Right cardiac atrium (tissue), 5 donors: ENCODE data around the gene TAGLN2. TPM values are rescaled to one million over a fixed set of nuclear protein-coding genes. Genes with fewer than 3 reads are reported as not detected.

Experiments used
- ATAC-seq, 2 donors: fragments of 200-7000 bp; cut with Tn5 transposase; one replicate each; pipeline versions ENCODE4 v1.8.0 to v1.9.1; 2020; ENCODE audit warnings: moderate library complexity in 2 of 2, mild to moderate bottlenecking in 1 of 2
- DNase-seq, 3 donors: peaks; one replicate each; pipeline ENCODE4 v3.0.0-alpha.2; 2020
- H3K27ac ChIP-seq: one replicate; pipeline ENCODE4 v1.5.1; 2013; ENCODE audit warnings: mild to moderate bottlenecking, low read length, control low read depth, moderate library complexity
- H3K27me3 ChIP-seq: one replicate; pipeline ENCODE4 v1.6.1; 2013; ENCODE audit not compliant: control insufficient read depth, insufficient read depth
- H3K4me1 ChIP-seq: one replicate; pipeline ENCODE4 v1.6.1; 2013; ENCODE audit warnings: low read length; ENCODE audit not compliant: control insufficient read depth, insufficient read depth
- H3K4me3 ChIP-seq: one replicate; pipeline ENCODE4 v1.5.1; 2013; ENCODE audit warnings: low read length, control low read depth
- H3K9me3 ChIP-seq: one replicate; pipeline ENCODE4 v1.6.1; 2013; ENCODE audit warnings: low read length; ENCODE audit not compliant: control insufficient read depth
- WGBS: extraction: QIAGEN DNeasy Blood & Tissue Kit; methylation state at CpG from one replicate; pipeline ENCODE4 v1.1.7; 2013; 5-methylcytosine and 5-hydroxymethylcytosine counted together
- intact Hi-C, 4 donors: fragments of 100-400 bp; cut with DNase I; formaldehyde crosslinking; loops; one replicate each; pipeline versions ENCODE4 v1.11.0 to v1.14.0; 2022 to 2023
- polyA plus RNA-seq: library from polyadenylated mRNA; stranded (reverse); fragments of 200-250 nt; gene quantifications from one replicate; pipeline ENCODE4 v1.2.3, GENCODE V29; 2013
- total RNA-seq, 4 donors: library from RNA; stranded (reverse); fragmentation: NEBNext Ultra II Directional; extraction: Animal tissue kit (Norgen Biotek cat#: 25700); gene quantifications; one replicate each; pipeline ENCODE4 v1.2.1, GENCODE V29; 2021
- donor health status: healthy with polysubstance abuse.
- donor health status: DM: no; HTN: yes; CAD: no.
- donor health status: DM: no; HTN: no; CAD: no.
- donor health status: DM: no; HTN: yes; CAD: no; lungs with severe emphysema.
- donor health status: DM: yes; HTN: yes; CAD: no.

The TAGLN2 gene
- total and polyA plus RNA-seq, 5 donors = 117 to 253 (median 179) TPM

DNA sequence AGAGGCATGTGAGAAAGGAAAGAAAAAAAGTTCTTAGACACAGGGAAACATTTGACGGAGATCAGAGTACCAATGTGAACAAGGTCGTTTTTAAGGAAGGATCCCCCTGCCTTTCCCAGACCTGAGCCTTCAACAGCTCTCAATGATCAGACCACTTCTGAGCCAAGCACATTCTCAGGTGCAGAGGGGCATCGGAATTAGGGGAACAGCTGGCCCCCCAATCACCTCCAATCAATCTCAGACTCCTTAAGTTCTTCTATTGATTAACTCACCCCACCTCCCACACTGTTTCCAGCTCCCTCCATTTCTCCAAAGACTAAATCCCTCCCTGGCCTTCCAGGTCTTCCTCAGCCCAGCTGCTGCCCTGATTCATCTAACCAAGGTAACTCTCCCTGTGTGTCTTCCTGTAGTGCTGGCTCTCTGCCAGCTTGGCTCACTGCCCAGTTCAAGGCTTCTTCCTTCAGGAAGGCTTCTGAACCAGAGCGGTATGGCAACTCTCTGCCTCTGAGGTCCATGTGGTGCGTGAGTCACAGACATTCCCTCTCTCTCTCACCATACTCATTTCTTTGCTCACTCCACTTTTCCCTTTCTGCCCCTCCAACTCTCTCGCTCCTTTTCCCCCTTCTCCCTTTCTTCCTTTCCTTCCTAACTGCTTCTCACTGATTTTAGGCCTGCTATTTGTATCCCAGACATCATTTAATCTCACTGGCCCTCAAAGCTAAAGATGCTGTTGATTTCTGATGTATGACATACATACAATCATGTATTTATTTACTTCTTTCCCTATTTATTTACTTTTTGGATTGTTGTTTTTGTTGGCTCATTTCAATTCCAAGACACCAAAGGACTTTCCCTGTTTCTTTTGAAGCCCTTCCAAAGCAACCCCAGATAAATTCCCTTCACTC is 43.4 kb downstream of the TAGLN2 start:
- no peaks in the 10 kb centered on the region for H3K27me3 ChIP-seq
- no peaks in the 10 kb centered on the region for H3K4me1 ChIP-seq
- no peak overlapping the region for H3K4me3 ChIP-seq
- no peaks in the 10 kb centered on the region for H3K9me3 ChIP-seq
- peak; percentile 71 to 88 (median 76) for DNase-seq
- intact Hi-C loops = no loop called here
- H3K27ac ChIP-seq = no peak overlapping the region
- WGBS = 66% methylated on average over 6 of the region's 6 CpGs
- peak; percentile 61 to 71 for ATAC-seq

GRCh38 chr1:159880430-159880829 is 44.9 kb downstream of the TAGLN2 start:
- intact Hi-C loops = no loop called here
- Histone ChIP-seq H3K4me1 (no peaks in the 10 kb centered on the region), H3K9me3 (no peaks in the 10 kb centered on the region), H3K27me3 (no peaks in the 10 kb centered on the region), H3K27ac (no peak overlapping the region), H3K4me3 (no peak overlapping the region)
- 91% methylated on average over 3 of the region's 3 CpGs for WGBS
- no peak for ATAC-seq
- DNase-seq = no peak

- 84% methylated on average over 4 of the region's 4 CpGs for WGBS
- H3K4me3 ChIP-seq = no peak overlapping the region
- intact Hi-C loops = no loop called here
- no peaks in the 10 kb centered on the region for H3K27me3 ChIP-seq
- DNase-seq (no peak), ATAC-seq (no peak)
- no peaks in the 10 kb centered on the region for H3K4me1 ChIP-seq
- no peaks in the 10 kb centered on the region for H3K9me3 ChIP-seq
- no peak overlapping the region for H3K27ac ChIP-seq
Observed at GRCh38 chr1:159879977-159880376, 45.3 kb downstream of the TAGLN2 start.

DNA sequence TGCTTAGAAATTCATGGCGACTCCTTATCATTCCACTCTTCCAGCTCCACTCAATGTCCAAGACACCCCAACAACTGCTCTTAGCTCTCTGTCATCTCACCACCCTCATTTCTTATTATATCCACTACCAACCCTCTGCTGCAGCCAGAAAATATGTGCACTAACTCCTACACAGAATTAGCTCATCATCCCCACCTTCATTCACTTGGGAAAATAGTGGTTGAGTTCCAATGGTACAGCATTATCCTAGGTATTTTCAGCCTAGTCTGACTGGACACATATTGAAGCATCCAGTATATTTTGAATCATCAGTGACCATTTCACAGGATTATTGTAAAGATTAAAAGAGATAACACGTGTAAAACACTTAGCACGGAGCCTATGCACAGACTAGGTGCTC is 46.2 kb downstream of the TAGLN2 start:
- H3K27ac ChIP-seq = no peak overlapping the region
- intact Hi-C loops = no loop called here
- no peaks in the 10 kb centered on the region for H3K4me1 ChIP-seq
- no peaks in the 10 kb centered on the region for H3K9me3 ChIP-seq
- DNase-seq = no peak
- ATAC-seq = no peak
- H3K4me3 ChIP-seq = no peak overlapping the region
- no peaks in the 10 kb centered on the region for H3K27me3 ChIP-seq
- WGBS = 77% methylated on average over 3 of the region's 3 CpGs

GRCh38 chr1:159877695-159878444 is 47.4 kb downstream of the TAGLN2 start:
- DNase-seq = no peak
- H3K4me3 ChIP-seq = no peak overlapping the region
- no peak for ATAC-seq
- WGBS = 94% methylated on average over 6 of the region's 6 CpGs
- no peak overlapping the region for H3K27ac ChIP-seq
- no peaks in the 10 kb centered on the region for H3K27me3 ChIP-seq
- H3K9me3 ChIP-seq = no peaks in the 10 kb centered on the region
- H3K4me1 ChIP-seq = no peaks in the 10 kb centered on the region
- intact Hi-C loops = no loop called here

GRCh38 chr1:159873530-159874143 is 51.7 kb downstream of the TAGLN2 start:
- WGBS = 87% methylated on average over 4 of the region's 4 CpGs
- Histone ChIP-seq H3K9me3 (no peaks in the 10 kb centered on the region), H3K4me3 (no peak overlapping the region), H3K27ac (no peak overlapping the region), H3K4me1 (peaks cover 3% of the 10 kb centered on the region), H3K27me3 (no peaks in the 10 kb centered on the region)
- no peak for ATAC-seq
- no peak for DNase-seq
- intact Hi-C loops = no loop called here

DNA sequence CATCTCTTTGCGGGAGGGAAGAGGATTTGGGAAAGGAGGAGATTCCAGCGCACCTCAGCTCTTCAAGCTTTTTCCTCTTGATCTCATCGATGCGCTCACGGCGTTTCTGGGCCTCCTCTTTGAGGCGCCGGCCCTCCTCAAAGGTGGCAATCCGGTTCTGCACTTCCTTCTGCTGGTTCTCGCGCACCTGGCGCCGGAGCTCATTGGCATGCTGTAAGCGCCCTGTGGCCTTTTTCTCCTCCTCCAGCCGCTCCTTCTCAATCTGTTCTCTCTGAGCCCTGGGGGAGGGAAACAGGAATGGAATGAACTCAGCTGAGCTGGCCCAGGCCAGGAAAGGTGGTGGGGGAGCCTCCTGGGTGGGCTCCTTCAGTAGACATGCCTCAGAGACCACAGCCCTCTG is 52.4 kb downstream of the TAGLN2 start:
- Histone ChIP-seq H3K4me1 (peaks cover 8% of the 10 kb centered on the region), H3K9me3 (no peaks in the 10 kb centered on the region), H3K4me3 (no peak overlapping the region), H3K27ac (no peak overlapping the region), H3K27me3 (no peaks in the 10 kb centered on the region)
- intact Hi-C loops = no loop called here
- no peak for DNase-seq
- no peak for ATAC-seq
- WGBS = 90% methylated on average over 15 of the region's 15 CpGs

GRCh38 chr1:159870704-159871103 is 54.6 kb downstream of the TAGLN2 start:
- Histone ChIP-seq H3K4me3 (no peak overlapping the region), H3K9me3 (no peaks in the 10 kb centered on the region), H3K27ac (no peak overlapping the region), H3K4me1 (peaks cover 11% of the 10 kb centered on the region), H3K27me3 (no peaks in the 10 kb centered on the region)
- 89% methylated on average over 5 of the region's 5 CpGs for WGBS
- intact Hi-C loops = no loop called here
- DNase-seq = no peak
- ATAC-seq = no peak

DNA sequence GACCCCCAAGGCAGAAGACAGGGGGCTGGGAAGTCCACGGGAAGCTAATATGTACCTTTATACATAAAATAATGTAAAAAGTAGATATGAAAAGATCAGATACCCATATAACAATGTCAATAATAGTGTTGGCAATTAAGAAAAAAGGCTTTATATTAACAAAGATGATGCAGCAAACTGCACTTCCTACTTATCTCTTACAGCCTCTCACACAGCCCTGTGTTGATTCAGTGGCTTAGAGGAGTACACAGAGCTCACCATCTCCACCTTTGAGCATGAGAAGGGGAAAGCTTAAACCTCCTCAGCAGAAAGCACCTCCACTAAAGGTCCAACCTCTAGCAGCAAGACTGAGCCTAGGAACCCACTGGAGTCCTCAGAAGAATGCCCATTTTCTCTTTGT is 55.7 kb downstream of the TAGLN2 start:
- Histone ChIP-seq H3K27ac (no peak overlapping the region), H3K4me1 (peaks cover 11% of the 10 kb centered on the region), H3K27me3 (no peaks in the 10 kb centered on the region), H3K9me3 (no peaks in the 10 kb centered on the region), H3K4me3 (no peak overlapping the region)
- intact Hi-C loops = no loop called here
- DNase-seq (no peak), ATAC-seq (no peak)
- WGBS = 76% methylated on average over 1 of the region's 1 CpG

- DNase-seq (no peak), ATAC-seq (no peak)
- intact Hi-C loops = no loop called here
- Histone ChIP-seq H3K4me3 (no peak overlapping the region), H3K27ac (no peak overlapping the region), H3K9me3 (no peaks in the 10 kb centered on the region), H3K4me1 (peaks cover 11% of the 10 kb centered on the region), H3K27me3 (no peaks in the 10 kb centered on the region)
- 69% methylated on average over 4 of the region's 4 CpGs for WGBS
Observed at GRCh38 chr1:159869173-159869572, 56.1 kb downstream of the TAGLN2 start.

DNA sequence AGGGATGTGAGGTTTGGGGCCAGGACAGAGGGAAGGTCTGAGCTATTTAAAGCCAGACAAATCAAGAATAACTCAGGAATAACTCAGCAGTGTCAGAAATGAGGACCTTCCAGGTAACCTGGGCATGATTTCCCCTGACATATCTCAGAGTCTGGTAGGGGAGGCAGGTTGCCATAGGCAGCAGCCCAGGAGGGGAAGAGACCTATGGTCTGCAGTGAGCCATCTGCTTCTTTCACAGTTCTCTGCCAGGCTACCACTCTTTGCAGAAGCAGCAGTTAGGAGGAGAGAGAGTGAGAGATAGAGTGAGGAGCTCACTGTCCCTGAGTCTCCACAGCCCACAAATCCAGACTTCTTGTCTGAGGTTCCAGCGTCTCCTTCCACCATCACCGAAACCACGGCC is 56.5 kb downstream of the TAGLN2 start:
- 72% methylated on average over 3 of the region's 3 CpGs for WGBS
- ATAC-seq (no peak), DNase-seq (no peak)
- H3K27ac ChIP-seq = no peak overlapping the region
- no peaks in the 10 kb centered on the region for H3K27me3 ChIP-seq
- H3K4me3 ChIP-seq = no peak overlapping the region
- intact Hi-C loops = no loop called here
- H3K4me1 ChIP-seq = peaks cover 11% of the 10 kb centered on the region
- no peaks in the 10 kb centered on the region for H3K9me3 ChIP-seq
